Activated CD4-positive, alpha-beta T cell treated with anti-CD3 and anti-CD28 coated beads, Interleukin-2, amount 10 ng/mL, durations not matched to agents 24 days and 14 days (primary cell): ENCODE results near the gene HOXB9. TPM values are rescaled to one million over a fixed set of nuclear protein-coding genes. Genes with fewer than 3 reads are reported as not detected.

ENCODE experiments used
- DNase-seq: peaks from one replicate; pipeline ENCODE4 v3.0.0; 2022
- H3K27ac Mint-ChIP-seq: one replicate; pipeline ENCODE4 v1.8.0; 2022; ENCODE audit warnings: mild to moderate bottlenecking, mixed read lengths
- H3K27me3 Mint-ChIP-seq: one replicate; pipeline ENCODE4 v1.8.0; 2022; ENCODE audit warnings: mixed read lengths
- H3K36me3 Mint-ChIP-seq: one replicate; pipeline ENCODE4 v1.8.0; 2022; ENCODE audit warnings: low read depth, mild to moderate bottlenecking, mixed read lengths
- H3K4me1 Mint-ChIP-seq: one replicate; pipeline ENCODE4 v1.8.0; 2021; ENCODE audit warnings: mixed read lengths
- H3K4me3 Mint-ChIP-seq: one replicate; pipeline ENCODE4 v1.8.0; 2022; ENCODE audit warnings: mild to moderate bottlenecking, moderate library complexity, mixed read lengths
- H3K9me3 Mint-ChIP-seq: one replicate; pipeline ENCODE4 v1.8.0; 2021; ENCODE audit warnings: mixed read lengths
- intact Hi-C: fragments of 100-400 bp; cut with micrococcal nuclease; formaldehyde crosslinking; loops from one replicate; pipeline ENCODE4 v1.15.1; 2023
- total RNA-seq: library from RNA; stranded (reverse); gene quantifications from 2 replicates; pipeline ENCODE4 v1.2.3, GENCODE V29; 2022

Gene HOXB9
- 0.21 and 0.30 TPM in 2 replicates for total RNA-seq

DNA sequence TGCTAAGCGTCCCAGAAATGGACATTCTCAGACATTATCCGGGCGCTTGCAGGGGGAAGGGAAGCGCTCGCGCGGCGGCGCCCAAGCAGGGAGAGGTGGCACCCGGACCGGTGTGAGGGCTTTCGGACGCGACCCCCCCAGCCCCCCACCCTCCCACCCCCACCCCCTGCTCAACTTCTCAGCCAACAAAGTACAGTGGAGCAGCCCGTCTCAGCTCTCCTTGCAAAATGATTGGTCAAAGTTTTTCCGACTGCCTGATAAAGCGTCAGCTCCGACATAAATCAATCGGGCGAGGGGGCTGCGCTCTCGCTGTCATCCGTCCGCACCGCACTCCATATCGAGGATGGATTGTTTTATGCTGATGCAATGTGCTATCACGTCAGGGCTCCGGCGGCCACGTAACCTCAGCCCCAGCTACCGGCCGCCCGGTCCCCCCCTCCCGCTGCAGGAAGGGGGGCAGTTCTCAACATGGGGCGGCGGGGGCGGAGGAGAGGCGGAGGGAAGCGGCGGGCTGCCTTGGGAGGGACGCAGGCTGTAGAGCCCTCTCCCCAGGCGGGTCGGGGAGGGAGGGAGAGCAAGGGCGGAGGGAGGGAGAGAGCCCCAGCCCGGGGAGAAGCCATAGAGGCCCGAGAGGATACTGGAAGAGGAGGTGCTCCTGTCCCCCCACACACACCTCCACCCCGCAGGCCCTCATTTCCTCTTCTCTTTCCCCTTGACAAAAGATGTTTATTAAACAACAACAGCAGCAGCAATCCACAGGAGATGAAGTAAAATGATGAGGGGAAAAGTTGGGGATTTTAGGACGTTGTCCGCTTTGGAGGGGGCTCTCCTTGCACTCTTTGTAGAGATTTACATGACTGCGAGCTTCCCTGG lies at the start of gene HOXB9:
HOXB9 (minus strand) TSS at position 114 of the 873 bp plus-strand sequence; CDS start at position 25, 89 bp downstream.
- no peaks in the 10 kb centered on the region for H3K36me3 Mint-ChIP-seq
- intact Hi-C loops = loop anchor here (1.0 to 5.0 kb wide), 2 partner anchors 10 to 34 kb away; partner anchors contain the start of genes HOXB3 and HOXB5
- peak within 1 kb of the TSS; percentile 85 for H3K4me3 Mint-ChIP-seq

DNA sequence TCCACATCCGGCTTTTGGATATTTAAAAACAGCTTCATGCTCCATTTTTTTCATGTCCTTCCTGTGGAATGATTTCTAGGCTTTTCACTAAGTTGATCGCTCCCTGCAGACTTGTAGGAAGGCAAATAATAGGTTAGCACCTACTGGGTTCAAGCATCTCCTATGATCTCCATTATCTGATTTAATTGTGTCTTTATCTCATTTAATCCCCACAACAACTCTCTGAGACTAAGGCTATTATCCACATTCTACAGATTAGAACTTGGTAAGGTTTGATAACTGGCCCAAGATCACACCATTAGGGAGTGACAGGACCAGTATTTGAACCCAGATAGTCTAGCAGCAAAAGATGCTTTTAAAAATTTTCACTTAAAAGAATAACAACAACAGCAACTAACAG lies 46.2 kb upstream of the HOXB9 start:
- DNase-seq = no peak
- H3K27ac Mint-ChIP-seq = no peak overlapping the region
- intact Hi-C loops = no loop called here
- H3K4me3 Mint-ChIP-seq = no peak overlapping the region
- no peaks in the 10 kb centered on the region for H3K36me3 Mint-ChIP-seq
- H3K4me1 Mint-ChIP-seq = peaks cover 4% of the 10 kb centered on the region
- H3K9me3 Mint-ChIP-seq = no peaks in the 10 kb centered on the region
- H3K27me3 Mint-ChIP-seq = peaks cover 56% of the 10 kb centered on the region

More for the DNA sequence above, at the start of gene HOXB9:
- Mint-ChIP-seq H3K27me3 (peaks cover 81% of the 10 kb centered on the region), H3K27ac (peak within 1 kb of the TSS; percentile 79), H3K4me1 (peaks cover 10% of the 10 kb centered on the region), H3K9me3 (no peaks in the 10 kb centered on the region)
- DNase-seq = peak; percentile 74

- Mint-ChIP-seq H3K36me3 (no peaks in the 10 kb centered on the region), H3K27ac (no peak overlapping the region), H3K9me3 (no peaks in the 10 kb centered on the region), H3K4me3 (peak overlapping the region; percentile 47), H3K4me1 (peaks cover 4% of the 10 kb centered on the region), H3K27me3 (peaks cover 53% of the 10 kb centered on the region)
- intact Hi-C loops = loop anchor here (2.0 kb wide), 1 partner anchor 365 kb away; no protein-coding TSS in a partner anchor
- DNase-seq = peak; percentile 90
Measured at GRCh38 chr17:48671697-48672171, 45.6 kb upstream of the HOXB9 start.

DNA sequence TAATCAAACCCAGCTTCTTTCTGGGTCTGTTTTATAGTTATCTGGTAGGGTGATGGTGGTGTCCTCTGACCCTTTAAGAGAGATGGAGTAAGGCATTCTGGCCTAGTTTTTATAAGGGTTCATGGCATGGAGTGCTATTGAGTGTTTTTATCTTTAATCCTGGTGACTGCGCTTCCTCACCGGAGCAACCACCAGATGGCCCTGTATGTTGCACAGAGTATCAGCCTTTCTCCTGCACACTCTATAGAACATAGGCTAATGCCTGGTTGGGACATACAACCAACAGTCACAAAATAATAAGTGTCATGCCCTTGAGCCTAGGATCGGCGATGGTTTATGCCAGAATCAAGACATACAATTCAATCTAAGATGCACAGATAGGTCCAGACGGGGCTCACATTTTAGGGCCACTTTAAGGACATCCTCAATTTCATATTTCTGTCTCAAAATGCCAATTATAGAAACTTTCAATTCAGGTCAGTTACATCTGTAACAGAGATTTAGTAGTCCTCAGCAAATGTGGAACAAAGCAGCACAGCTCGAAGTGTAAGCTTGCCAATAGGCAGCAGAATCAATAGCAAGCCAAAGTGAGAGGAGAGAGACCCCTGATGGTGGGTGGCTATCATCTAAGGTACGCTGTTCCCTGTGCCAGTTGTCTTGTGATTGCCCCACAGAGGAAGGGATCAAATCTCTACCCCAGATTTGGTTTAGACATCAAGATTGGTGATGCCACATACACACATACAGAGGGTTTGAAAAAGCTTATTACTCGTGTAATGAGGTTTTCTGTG lies 37.2 kb upstream of the HOXB9 start:
- no peak overlapping the region for H3K27ac Mint-ChIP-seq
- no peak for DNase-seq
- H3K27me3 Mint-ChIP-seq = peaks cover 30% of the 10 kb centered on the region
- intact Hi-C loops = no loop called here
- H3K4me3 Mint-ChIP-seq = no peak overlapping the region
- no peaks in the 10 kb centered on the region for H3K36me3 Mint-ChIP-seq
- no peaks in the 10 kb centered on the region for H3K4me1 Mint-ChIP-seq
- no peaks in the 10 kb centered on the region for H3K9me3 Mint-ChIP-seq

DNA sequence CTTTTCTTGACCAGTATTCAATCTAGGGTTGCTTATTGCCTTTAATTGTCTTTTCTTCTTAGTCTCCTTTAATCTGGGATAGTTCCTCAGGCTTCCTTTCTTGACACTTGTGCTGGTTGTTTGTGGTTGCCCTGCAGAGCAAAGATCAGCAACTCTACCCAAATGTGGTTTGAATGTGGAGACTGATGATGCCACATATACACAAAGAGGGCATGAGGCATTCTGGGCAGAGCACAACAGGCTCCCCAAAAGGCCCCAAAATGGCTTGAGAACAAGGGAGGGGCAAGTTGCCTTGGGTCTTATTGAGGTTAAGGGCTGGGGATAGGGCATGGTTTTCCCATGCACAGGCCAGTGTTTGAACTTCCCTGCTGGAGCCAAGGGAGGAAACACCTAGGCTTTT lies 29.8 kb upstream of the HOXB9 start:
- H3K9me3 Mint-ChIP-seq = no peaks in the 10 kb centered on the region
- no peak for DNase-seq
- intact Hi-C loops = no loop called here
- H3K27ac Mint-ChIP-seq = no peak overlapping the region
- H3K4me3 Mint-ChIP-seq = no peak overlapping the region
- H3K4me1 Mint-ChIP-seq = peaks cover 5% of the 10 kb centered on the region
- no peaks in the 10 kb centered on the region for H3K36me3 Mint-ChIP-seq
- H3K27me3 Mint-ChIP-seq = peaks cover 47% of the 10 kb centered on the region

DNA sequence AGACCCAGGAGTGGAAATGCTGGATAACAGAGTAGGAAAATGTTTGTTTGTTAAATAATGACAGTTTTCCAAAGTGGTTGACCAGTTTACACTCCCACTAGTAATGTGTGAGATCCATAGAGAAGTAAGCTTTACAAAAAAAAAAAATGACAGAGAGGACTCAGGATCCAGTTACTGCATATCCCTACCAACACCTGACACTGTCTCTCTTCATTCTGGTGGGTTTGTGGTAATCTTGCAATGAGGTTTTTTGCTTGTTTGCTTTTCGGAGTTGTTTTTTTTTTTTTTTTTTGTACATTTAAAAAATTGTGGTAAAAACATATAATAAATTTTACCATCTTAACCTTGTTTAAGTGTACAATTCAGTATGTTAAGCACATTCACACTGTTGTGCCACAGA lies 23.6 kb upstream of the HOXB9 start:
- intact Hi-C loops = no loop called here
- Mint-ChIP-seq H3K36me3 (no peaks in the 10 kb centered on the region), H3K9me3 (no peaks in the 10 kb centered on the region), H3K4me3 (no peak overlapping the region), H3K27ac (no peak overlapping the region), H3K27me3 (peaks cover 61% of the 10 kb centered on the region), H3K4me1 (peaks cover 21% of the 10 kb centered on the region)
- no peak for DNase-seq

DNA sequence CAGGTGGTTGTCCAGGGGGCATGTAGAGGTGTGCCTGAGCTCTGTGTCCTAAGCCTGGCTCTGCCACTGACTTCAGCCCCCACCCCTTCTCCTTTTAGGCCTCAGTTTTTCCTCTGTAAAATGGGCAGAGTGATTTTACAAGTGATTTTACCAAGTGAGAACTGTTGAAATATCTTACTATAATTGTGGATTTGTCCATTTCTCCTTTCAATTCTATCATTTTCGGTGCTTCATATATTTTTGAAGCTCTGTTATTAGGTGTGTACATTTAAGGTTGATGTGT lies 21.7 kb upstream of the HOXB9 start:
- Mint-ChIP-seq H3K27ac (no peak overlapping the region), H3K36me3 (no peaks in the 10 kb centered on the region), H3K27me3 (peaks cover 73% of the 10 kb centered on the region), H3K9me3 (no peaks in the 10 kb centered on the region), H3K4me1 (peaks cover 21% of the 10 kb centered on the region), H3K4me3 (peak overlapping the region; percentile 56)
- intact Hi-C loops = no loop called here
- DNase-seq = no peak

GRCh38 chr17:48647103-48647962 lies 21.2 kb upstream of the HOXB9 start:
- H3K4me1 Mint-ChIP-seq = peaks cover 19% of the 10 kb centered on the region
- H3K27ac Mint-ChIP-seq = no peak overlapping the region
- DNase-seq = no peak
- intact Hi-C loops = no loop called here
- no peaks in the 10 kb centered on the region for H3K36me3 Mint-ChIP-seq
- H3K4me3 Mint-ChIP-seq = peak overlapping the region; percentile 56
- no peaks in the 10 kb centered on the region for H3K9me3 Mint-ChIP-seq
- peaks cover 75% of the 10 kb centered on the region for H3K27me3 Mint-ChIP-seq

DNA sequence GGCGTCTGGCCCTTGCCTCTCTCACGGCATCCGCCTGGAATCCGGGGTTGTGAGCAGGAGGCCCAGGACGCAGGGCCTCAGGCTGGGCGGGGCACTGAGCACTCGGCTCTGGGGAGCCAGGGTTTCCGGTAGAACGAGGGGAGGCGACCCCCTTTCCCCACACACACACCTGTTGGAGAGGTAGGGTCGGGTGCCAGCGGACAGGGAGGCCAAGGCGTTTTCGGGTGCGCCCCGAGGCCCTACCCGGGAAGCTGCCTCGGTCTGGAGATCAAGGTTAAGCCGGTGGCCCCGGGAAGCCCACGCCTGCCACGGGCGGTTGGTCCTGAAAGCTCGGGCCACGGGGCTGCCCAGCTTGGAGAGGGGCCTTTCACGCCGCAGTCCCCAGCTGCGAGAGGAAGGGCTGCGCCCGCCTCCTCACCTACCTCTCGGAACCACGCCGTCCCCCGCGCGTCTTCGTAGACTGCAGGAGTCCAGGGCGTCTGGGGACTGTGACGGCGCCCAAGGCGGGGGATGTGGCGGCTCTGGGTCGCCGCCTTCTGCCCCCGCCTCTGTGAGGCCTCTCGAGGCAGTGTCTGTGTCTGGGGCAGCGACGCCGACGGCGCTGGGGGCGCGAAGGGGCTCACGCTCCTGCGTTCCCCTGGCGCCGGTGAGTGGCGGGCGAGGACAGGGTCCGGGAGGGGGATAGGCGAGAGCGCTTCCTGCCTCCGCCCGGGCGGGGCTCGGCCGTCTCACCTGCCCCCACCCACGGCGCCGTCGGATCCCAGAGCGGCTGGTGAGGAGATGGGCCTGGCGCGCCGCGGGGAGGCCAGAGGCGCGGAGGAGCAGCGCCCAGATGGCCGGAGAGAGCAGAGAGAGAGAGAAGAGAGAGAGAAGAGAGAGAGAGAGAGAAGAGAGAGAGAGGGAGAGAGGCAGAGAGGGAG lies 20.3 kb upstream of the HOXB9 start:
- DNase-seq = peak; percentile 69
- peak overlapping the region; percentile 56 for H3K4me3 Mint-ChIP-seq
- intact Hi-C loops = no loop called here
- H3K4me1 Mint-ChIP-seq = peaks cover 19% of the 10 kb centered on the region
- no peak overlapping the region for H3K27ac Mint-ChIP-seq
- H3K36me3 Mint-ChIP-seq = peaks cover 2% of the 10 kb centered on the region
- H3K27me3 Mint-ChIP-seq = peaks cover 80% of the 10 kb centered on the region
- H3K9me3 Mint-ChIP-seq = no peaks in the 10 kb centered on the region

DNA sequence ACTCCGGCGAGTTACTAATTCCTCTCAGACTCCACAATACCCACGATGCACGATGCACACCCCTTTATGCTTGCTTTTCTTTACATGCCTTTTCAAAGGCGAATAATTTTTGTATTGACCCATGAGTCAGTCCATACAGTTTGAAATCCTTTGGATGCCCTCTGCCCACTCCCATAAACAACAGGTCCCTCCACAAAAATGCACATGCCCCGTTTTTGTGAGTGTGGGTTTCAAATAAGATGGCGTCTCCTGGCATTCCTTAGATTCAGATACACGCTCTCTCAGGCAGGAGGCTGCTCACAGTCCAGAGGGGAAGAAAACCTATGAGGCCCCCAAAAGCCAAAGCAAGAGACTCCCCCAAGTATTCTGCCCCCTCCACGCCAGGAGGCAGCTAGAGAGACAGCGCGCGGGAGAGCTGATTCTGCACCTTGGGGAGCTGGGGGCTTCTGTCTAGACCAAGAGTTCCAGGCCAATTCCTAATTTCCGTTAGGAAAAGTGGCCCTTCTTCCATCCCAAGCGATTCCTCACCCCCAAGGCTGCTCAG lies 19.6 kb upstream of the HOXB9 start:
- Mint-ChIP-seq H3K4me1 (peaks cover 21% of the 10 kb centered on the region), H3K4me3 (peak overlapping the region; percentile 56), H3K9me3 (no peaks in the 10 kb centered on the region), H3K27ac (no peak overlapping the region), H3K27me3 (peaks cover 86% of the 10 kb centered on the region), H3K36me3 (peaks cover 2% of the 10 kb centered on the region)
- DNase-seq = no peak
- intact Hi-C loops = no loop called here

DNA sequence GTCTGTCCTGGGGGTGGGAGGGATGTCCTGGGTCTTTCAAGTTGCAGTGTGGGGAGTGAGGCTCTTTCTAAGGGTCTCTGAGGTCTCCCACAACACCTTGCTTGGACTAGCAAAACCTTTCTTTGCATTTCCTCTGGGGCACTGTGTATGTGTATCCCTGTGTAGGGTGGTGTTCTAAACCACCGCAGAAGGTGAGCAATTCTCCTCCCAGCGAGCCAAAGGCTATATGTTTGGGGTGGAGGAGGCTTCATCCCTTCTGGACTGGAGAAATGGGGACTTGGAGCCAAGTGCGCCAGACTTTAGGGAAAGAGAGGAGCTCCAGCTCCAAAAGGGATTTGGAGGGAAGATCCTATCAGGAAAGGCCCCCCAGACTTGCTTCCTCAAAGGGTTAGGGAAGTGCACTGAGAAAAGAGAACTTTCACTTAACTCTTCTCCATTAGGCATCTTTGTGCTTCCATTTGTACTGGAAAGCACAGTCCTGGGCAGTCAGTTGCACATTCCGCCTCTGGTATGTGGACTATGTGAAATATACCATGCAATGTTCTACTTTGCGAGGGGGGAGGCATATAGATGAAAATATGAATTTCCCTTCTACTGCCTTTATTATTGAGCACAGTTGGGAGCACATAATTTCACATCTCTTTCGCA lies 18.9 kb upstream of the HOXB9 start:
- Mint-ChIP-seq H3K36me3 (peaks cover 2% of the 10 kb centered on the region), H3K9me3 (no peaks in the 10 kb centered on the region), H3K27ac (no peak overlapping the region), H3K4me3 (no peak overlapping the region), H3K27me3 (peaks cover 87% of the 10 kb centered on the region), H3K4me1 (peaks cover 21% of the 10 kb centered on the region)
- intact Hi-C loops = loop anchor here (5.0 kb wide), 1 partner anchor 77 kb away; the partner anchor contains the start of genes PRAC1 and PRAC2
- DNase-seq = no peak

DNA sequence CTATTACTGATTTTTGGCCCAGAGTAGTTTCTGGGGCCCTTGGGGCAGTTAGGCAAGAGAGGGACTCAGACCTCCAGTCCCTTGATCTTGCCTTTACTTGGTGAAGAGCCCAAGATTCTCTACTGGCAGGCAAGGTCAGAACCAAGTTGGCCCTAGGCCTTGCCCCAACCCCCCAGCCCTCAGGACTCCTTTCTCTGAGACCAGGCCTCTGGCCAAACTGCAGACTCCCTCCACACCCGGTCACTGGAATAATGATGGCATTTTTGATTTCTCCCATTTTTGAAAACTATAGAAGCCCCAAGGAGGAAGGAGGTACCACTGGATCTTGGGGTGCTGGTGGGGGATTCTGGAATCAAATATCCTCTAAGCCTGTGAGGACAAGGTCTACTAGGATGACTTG lies 18.0 kb upstream of the HOXB9 start:
- Mint-ChIP-seq H3K36me3 (peaks cover 2% of the 10 kb centered on the region), H3K9me3 (no peaks in the 10 kb centered on the region), H3K4me3 (no peak overlapping the region), H3K27me3 (peaks cover 88% of the 10 kb centered on the region), H3K4me1 (peaks cover 21% of the 10 kb centered on the region), H3K27ac (no peak overlapping the region)
- intact Hi-C loops = loop anchor here (5.0 kb wide), 1 partner anchor 78 kb away; the partner anchor contains the start of genes PRAC1 and PRAC2
- no peak for DNase-seq
